ENCODE data around the gene SPSB1.

SPSB1 gene

DNA sequence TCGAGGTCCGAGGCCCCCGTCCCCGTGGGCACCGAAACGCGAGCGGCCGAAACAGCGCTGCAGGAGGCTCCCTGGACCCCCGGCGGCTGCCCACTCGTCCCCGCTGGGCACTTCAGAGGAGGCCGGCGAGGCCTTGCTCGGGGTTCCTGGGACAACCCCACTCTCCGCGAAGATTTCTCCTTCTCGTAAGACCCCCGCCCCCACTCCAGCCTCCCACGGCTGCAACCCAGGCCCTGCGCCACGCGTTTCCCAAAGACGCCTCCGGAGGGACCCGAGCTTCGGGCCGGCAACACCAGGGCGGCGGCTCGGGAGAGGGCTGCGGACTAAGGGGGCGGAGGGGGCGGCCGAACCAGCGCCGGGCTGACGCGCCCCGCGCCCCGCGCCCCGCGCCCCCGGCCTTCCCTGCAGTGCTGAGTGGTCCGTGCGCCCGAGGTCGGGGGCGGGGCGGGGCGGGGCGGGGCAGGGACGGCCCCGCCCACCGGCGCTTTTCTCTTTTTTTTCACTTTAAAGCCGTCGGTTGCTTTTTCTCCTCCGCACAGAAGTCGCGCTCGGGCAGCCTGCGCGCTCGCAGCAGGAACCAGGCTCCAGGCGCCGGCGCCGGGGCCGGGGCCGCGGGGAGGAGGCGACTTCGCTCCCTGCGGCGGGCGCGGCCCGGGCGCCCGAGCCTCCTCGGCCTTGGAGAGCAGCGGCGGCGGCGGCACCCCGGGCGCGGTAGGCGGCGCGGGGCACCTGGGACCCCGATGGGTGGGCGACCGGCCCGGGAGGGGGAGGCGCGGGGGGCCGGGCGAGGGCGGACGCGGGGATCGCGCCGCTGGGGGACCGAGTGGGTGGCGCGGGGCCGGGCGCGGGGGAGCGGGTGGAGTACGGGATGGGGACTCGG lies at the start of gene SPSB1:
Gene SPSB1 (plus strand): TSS at position 534 of the 880 bp plus-strand sequence. CDS start 62,998 bp downstream, outside the sequence.
- DNase-seq, result peak; percentile 29

DNA sequence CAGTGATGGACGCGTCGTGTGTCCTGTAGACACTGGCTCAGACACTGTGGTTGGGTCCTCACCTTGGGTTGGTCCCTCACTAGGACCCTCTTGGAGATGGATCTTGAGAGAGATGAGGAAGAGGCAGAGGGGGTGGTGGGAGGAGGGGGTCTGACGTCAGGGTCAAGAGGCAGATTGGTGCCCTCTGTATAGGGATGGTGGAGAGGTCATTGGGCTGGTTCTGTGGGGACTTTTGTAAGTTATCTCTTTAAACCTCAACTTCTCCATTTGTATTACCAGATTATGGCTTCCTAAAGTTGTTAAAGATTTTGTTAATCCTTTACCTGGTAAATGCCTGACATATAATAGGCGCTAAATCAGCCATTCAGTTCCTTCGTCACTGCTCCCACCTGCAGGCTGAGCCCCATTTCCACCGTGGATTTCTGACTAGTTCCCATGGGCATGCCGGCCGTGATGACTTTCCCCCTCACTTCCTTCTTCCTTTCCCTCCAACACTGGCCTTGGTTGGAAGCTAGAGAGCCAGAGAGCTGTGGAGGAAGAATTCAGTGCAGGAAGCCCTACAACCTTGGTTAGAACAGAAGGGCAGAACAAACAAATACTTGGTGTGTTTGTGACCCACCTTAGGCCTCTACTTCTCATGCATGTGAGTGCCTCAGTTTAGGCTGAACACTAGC lies 49.5 kb upstream of the SPSB1 start:
- no peak for DNase-seq

DNA sequence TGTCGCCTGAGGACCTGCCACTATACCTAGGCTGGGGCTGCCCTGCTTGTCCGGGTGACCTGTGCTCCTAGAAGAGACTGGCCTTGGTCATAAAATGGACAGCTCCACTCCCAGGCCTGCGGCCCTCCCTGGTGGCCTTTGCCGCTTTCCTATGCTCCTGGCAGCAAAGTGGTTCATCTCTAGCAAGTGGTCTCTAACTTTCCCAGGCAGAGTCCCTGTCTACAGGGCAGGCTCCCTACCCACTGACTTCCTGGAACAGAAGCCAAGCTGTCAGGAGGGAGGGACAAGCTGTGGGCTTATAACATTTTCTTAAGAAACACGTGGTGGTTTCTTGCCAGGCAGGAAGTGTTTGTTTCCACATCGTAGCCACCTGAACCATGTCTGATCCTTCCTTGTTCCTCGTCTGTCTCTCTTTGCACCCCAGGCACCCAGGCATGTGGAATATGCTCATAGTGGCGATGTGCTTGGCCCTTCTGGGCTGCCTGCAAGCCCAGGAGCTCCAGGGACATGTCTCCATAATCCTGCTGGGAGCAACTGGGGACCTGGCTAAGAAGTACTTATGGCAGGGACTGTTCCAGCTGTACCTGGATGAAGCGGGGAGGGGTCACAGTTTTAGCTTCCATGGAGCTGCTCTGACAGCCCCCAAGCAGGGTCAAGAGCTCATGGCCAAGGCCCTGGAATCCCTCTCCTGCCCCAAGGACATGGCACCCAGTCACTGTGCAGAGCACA lies 48.0 kb upstream of the SPSB1 start:
- DNase-seq, result no peak

DNA sequence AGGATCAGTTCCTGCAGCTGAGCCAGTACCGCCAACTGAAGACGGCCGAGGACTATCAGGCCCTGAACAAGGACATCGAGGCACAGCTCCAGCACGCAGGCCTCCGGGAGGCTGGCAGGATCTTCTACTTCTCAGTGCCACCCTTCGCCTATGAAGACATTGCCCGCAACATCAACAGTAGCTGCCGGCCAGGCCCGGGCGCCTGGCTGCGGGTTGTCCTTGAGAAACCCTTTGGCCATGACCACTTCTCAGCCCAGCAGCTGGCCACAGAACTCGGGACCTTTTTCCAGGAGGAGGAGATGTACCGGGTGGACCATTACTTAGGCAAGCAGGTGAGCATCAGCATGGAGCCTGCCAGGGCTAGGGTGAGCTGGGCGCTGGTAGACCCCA lies 47.5 kb upstream of the SPSB1 start:
- DNase-seq, result no peak

DNA sequence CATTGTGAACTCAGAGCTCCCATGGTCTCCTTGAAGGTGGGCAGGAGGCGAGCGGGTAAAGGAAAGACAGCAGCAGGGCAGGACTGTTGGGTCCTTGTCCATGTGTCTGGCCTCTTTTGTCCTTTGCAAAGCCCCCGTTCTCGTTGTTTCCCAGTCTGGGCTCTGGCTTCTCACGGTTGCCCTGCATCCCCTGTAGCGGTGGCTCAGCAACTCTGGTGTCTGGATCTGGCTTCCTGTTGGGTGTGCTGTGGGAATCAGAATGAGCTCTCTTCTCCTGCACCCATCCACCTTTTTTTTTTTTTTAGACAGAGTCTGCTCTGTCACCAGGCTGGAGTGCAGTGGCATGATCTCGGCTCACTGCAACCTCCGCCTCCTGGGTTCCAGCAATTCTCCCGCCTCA lies 47.0 kb upstream of the SPSB1 start:
- DNase-seq, result no peak

DNA sequence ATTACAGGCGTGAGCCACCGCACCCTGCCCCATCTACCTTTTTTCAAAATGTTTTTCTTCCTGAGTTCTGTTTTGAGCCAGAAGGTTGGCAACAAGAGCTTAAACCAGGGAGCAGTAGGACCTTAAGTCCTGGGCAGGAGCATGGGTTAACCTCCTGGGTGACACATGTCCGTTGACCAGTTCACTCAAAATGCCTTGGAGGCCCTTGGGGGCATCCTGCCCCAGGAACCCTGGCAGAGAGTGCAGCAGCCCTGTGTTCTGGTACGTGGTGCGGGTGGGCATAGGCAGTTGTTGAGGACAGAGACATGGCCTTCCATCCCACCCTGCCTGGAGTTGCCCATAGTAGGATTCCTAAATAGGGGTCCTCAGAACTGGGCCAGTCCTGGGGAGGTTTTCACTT lies 46.5 kb upstream of the SPSB1 start:
- no peak for DNase-seq

DNA sequence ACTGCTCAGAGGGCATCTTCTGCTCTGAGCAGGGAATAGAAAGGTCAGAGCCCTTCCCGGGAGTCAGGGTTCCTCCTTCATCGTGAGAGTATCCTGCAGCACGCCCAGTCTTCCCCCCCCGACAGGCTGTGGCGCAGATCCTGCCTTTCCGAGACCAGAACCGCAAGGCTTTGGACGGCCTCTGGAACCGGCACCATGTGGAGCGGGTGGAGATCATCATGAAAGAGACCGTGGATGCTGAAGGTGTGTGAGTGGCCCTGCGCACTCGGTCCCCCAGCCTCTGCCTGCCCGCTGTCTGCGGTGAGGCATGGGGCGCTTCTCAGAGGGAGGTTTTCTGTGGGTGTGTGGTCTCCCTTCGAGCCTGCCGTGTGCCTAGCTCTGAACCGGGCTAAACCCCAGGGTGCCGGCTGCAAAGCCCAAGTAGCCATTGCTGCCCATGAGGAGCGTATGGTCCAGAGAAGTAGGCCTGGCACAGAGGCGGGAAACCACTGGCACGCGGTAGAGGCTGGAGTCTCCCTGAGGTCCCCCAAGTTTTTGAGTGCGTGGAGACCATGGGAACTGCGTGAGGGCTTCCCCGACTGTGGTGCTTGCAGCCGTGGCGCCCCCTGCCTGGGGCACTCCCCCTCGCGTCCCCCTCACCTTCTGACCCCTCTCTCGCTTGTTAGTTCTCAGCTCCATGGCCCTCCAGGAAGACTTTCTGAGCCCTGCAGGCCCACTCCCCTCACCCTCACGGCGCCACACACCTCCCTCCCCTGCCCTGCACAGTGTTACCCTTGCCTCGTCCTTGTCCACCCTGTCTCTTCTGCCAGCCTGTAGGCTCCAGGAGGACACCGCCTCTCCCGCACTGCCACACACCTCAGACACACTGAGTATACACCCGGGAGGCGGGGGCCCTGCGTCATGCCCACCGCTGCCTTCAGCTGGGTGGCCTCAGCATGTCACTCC lies 45.6 kb upstream of the SPSB1 start:
- DNase-seq, result no peak

DNA sequence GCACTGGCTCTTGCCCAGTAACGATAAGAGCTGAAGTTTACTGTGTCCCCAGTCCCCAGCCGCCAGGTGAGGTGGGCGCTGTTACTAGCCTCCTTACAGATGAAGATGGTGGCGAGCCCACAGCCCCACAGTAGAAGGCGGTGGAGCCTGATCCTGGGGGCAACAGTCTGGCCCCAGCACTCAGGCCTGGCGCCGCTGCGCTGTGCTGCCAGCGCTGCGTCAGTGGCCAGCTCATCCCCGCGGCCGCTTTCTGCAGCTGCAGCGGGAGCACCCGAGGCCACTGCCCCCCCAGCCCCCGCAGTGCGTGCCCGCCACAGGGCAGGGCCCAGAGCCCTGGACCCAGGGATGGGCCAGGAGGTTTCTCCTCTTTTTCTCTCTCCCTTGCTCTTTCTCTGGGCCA lies 44.8 kb upstream of the SPSB1 start:
- no peak for DNase-seq

DNA sequence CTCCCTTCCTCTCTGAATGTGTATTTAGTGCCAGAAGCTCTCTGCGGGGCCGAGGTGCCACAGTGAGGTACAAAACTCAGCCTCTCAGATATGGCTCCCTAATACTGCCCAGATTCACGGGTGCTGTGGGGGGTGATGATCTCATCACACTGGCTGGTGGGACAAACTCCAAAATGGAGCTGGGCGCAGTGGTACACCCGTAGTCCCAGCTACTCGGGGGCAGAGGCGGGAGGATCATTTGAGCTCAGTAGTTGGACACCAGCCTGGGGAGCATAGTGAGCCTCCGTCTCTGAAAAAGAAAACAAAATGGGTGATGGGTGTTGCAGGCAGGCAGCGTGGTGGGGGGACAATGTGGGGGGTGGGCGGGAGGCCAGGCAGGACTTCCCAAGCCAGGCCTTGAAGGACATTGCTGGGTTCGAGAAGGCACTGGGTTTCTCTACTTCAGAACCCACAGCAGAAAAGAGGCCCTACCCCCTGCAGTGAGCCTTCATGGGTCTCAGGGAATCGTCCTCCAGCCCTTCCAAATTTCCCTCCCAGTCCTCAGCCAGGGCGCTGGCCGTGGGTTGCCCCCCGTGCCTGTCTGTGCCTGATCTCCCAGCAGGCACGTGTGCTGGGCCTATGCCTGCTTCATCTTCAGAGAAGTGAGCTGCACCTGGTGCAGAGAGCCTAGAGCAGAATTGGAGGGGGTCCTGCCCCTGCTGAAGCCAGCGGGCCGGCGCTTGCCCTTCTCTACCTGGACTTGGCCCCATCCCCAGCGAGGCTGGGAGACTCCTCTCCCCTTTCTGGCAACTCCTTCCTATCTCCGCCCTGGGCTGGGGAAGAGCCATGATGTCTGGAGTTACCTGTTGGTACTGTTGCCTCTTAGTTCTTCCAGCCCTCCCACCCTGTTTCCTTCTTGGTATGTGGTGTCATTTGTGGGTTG lies 44.1 kb upstream of the SPSB1 start:
- DNase-seq, result no peak

DNA sequence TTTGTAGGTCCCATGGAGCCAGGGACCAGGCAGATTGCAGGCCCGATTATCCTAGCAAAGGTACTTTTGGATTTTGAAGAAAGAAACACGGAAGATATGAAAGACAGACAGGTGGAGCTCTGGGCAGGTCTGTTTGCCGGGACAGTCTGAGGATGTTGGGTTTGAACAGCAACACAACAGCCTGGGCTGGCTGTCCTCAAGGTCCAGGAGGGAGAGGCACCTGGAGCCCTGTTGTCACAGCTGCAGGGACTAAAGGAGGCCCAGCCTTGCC lies 43.5 kb upstream of the SPSB1 start:
- DNase-seq, result no peak

DNA sequence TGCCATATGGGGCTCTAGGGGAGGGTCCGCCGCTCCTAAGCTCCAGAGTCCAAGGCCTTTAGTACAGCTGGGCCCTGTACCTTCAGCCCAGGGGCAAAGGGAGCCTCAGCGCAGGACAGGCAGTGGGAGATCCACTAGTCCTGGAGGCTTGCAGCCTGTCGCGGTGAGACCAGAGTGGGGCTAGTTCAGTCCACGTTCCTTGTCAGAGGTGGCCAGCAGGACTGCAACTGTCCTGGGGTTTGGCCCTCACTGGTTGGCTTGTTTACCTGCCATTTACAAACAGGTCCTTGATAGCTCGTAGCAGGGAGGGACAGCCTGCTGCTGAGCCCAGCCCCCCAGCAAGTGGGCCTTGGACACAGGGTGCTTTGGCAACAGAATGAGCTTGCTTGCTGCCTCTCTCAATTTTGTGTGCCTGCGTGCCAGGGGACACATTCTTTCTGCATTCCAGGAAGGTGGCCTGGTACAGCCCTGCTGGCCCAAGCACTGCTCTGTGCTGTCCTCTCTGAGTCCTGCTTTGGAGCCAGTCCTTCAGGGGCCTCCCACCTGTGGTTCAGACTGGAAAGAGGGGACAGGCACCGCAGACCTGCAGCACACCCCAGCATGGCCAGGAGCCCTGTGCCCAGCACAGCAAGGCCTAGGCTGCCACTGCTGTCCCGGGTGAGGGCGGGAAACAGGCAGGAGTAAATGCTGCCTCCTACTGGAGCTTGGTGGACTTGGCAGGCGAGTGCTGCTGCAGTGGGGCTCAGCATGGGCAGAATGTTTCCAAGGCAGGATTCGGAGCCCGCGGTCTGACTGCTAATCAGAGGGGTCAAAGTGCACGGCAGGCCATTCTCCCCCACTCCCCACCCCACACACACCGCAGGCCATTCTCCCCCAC lies 42.9 kb upstream of the SPSB1 start:
- no peak for DNase-seq

DNA sequence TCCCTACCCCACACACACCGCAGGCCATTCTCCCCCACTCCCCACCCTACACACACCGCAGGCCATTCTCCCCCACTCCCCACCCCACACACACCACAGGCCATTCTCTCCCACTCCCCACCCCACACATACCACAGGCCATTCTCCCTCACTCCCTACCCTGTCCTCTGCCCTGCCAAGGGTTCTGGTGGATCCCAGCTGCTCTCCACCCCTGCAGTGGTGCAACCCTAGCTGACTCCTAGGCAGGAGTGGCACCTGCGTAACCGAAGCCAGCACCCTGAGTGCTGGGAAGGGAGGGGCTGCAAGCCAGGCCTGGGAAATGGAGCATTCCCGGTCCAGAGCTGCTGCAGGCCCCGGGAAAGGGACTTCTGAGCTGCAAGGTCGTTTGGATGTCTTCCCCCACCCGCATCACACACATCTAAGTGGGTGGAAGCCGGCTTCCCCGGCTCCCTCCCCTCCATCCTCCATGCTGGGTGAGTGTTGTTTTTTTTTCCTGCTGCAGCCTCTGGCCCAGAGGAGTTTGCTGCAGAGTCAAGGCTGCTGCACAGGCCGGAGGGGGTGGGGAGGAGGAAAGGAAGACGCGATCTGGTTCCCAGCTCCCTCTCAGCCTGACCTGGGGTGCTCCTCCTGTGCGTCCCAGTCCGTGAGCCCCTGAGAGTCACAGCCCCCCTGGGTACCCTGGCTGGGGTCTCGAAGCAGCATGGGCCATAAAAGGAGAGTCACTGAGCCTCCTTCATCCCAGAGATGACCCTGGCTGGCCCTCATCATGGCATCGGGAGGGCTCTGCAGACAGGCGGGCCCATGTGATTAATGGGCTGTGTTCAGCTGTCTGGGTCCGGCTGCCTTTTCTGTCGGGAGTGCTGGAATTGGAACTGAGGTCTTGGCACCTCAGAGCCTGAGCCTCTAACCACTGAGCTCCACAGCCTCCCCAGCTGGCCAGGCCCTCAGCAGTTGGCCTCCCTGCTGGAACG lies 42.0 kb upstream of the SPSB1 start:
- DNase-seq, result no peak

DNA sequence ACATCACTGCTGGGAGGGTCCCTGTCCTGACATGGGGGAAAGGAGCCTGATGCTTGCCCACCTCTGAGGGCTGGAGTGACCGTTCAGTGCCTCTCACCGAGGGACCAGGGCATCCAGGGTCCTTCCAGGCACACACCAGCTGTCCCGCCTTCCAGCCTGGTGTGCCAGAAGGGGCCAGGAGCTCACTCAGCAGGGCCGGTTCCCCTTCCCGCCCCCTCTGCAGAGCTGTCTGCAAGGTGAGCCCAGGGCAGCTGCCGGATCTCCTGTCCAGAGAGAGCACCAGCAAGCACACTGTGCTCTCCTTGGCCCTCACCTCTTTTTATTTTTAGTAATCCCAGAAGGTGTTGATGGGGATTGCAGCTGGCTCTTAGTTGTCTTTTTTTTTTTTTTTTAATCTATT lies 41.2 kb upstream of the SPSB1 start:
- DNase-seq, result no peak

DNA sequence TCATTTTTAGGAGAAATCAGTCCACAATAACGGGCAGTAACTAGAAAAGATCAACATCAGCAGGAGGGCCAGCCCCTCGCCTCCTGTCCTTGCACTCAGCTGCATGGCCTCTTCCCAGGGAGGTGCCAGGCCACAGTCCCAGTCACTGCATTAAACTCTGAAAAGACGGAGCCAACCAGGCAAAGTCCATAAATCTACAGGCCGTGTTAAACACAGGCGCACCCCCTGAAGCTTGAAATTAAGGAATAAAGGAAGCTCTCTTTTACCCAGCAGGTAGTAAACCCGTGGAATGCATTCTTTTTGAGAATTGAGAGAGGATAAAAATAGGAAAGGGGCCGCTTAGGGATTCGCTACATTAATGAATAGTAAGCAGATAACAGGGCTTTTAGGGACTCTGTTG lies 39.7 kb upstream of the SPSB1 start:
- DNase-seq, result no peak

DNA sequence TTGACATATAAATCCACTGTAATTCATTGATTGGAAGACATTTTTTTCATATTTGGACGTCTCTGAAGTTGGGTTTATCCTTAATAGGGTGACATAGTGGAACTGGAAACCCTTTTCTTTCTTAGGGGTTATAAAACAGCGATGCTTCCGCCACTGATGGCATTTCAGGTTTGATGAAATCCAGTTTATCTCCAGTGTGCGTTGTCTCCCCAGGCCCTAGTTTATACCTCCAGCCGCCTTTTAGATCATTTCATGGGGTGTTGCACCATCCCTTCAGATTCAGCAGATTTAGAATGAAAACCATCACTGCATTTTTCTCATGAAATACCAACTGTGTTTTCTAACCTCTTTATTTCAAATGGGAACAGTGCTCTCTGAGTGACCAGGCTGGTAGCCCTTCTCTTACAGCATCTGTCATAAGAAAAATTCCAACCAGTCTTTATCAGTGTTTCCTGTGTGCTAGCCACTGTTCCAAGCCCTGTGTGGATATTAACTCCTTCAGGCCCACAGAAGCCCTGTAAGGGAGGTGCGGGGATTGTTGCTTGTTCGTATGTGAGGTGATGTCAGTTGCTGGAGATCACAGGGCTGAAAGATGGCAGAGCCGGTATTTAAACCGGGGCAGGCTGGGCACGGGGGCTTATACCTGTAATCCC lies 39.1 kb upstream of the SPSB1 start:
- DNase-seq, result no peak

DNA sequence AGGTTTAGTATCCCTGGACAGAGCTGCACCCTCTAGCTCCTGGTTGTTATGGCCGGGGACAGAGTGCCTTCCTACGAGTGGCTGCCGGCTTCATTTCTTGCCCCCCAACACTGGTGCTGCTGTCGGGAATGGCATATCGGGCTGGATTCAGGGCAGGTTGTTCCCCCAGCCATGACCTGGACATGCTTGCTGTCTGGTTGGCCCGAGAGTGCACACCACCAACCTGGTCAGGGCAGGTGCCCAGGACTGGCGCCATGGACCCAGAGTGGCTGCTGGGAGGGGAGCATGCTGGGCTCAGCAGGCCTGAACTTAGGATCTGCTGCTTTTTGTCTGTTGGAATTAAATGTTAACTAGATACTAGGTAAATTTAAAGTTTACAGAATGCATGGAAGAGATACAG lies 36.4 kb upstream of the SPSB1 start:
- no peak for DNase-seq

DNA sequence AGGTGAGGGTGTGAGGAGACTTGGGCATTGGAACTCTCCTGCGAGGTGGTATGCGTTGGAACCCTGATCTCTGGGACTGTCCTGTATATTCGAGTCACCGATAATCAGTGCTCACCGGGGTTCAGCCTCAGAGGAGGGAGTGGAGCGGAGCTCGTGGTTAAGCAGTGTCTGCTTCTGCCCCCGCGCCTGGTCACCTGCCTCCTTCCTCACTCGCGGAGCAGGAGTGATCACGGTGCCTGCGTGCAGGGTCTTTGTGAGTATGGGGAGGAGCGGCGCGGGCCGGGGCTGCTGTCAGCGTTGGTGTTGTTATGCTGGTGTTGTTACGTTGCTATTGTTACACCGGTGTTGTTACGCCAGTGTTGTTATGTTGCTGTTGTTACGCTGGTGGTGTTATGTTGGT lies 34.8 kb upstream of the SPSB1 start:
- DNase-seq, result no peak

DNA sequence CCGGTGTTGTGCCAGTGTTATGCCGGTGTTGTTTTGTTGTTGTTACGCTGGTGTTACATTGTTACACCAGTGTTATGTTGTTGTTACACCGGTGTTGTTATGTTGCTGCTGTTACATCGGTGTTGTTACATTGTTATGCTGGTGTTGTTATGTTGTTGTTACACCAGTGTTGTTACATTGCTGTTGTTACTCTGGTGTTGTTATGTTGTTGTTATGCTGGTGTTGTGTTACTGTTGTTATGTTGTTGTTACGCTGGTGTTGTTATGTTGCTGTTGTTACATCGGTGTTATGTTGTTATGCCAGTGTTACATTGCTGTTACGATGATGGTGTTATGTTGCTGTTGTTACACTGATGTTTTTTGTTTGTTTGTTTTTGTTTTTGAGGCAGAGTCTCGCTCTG lies 34.1 kb upstream of the SPSB1 start:
- DNase-seq, result no peak

Data from NCI-H774 (cell line).